MCF 10A (cell line): Measurements from ENCODE around the gene EGFL7. TPM values are rescaled to one million over a fixed set of nuclear protein-coding genes. Genes with fewer than 3 reads are reported as not detected.

Source experiments
- BruUV-seq: library from RNA; stranded (reverse); fragments of 400-500 nt; replicated peaks from 2 replicates; lab custom pipeline; 2021; lab: Mats Ljungman, UMichigan
- CTCF ChIA-PET: fragments of 300-600 bp; sonication (Branson Sonifier 250); formaldehyde crosslinking; extraction: SDS; loops from one replicate; lab custom pipeline; 2021; ENCODE audit warnings: antibody characterized with exemption, inconsistent platforms; lab: Yijun Ruan, JAX
- POLR2A ChIA-PET: fragments of 300-600, 350-650 bp; sonication (Branson Sonifier 250); formaldehyde crosslinking; extraction: SDS; loops from one replicate; lab custom pipeline; 2020; ENCODE audit warnings: antibody characterized with exemption, inconsistent platforms; lab: Yijun Ruan, JAX
- DNase-seq: peaks from one replicate; pipeline ENCODE4 v3.0.0-alpha.2; 2018; ENCODE audit not compliant: unreplicated experiment
- H3K27ac Mint-ChIP-seq: one replicate; pipeline ENCODE4 v1.8.0; 2022; ENCODE audit warnings: mild to moderate bottlenecking, low read depth, mixed read lengths; ENCODE audit not compliant: unreplicated experiment
- H3K27me3 Mint-ChIP-seq: one replicate; pipeline ENCODE4 v1.8.0; 2022; ENCODE audit warnings: mixed read lengths; ENCODE audit not compliant: insufficient read depth, unreplicated experiment
- H3K36me3 Mint-ChIP-seq: one replicate; pipeline ENCODE4 v1.8.0; 2022; ENCODE audit warnings: mild to moderate bottlenecking, moderate library complexity, mixed read lengths; ENCODE audit not compliant: insufficient read depth, unreplicated experiment
- H3K4me1 Mint-ChIP-seq: one replicate; pipeline ENCODE4 v1.8.0; 2022; ENCODE audit warnings: mixed read lengths; ENCODE audit not compliant: insufficient read depth, unreplicated experiment
- H3K4me3 Mint-ChIP-seq: one replicate; pipeline ENCODE4 v1.8.0; 2022; ENCODE audit warnings: mild to moderate bottlenecking, moderate library complexity, mixed read lengths; ENCODE audit not compliant: unreplicated experiment
- H3K9me3 Mint-ChIP-seq: one replicate; pipeline ENCODE4 v1.8.0; 2022; ENCODE audit warnings: mixed read lengths; ENCODE audit not compliant: unreplicated experiment
- CTCF ChIP-seq: fragments of 200-600 bp; IDR thresholded peaks from one replicate; pipeline ENCODE4 v1.8.0; 2022; ENCODE audit warnings: antibody characterized with exemption, mild to moderate bottlenecking; ENCODE audit not compliant: unreplicated experiment
- intact Hi-C: fragments of 100-400 bp; cut with micrococcal nuclease; formaldehyde crosslinking; loops from 2 replicates; pipeline ENCODE4 v1.14.1; 2022
- total RNA-seq: library from RNA; stranded (reverse); gene quantifications from 2 replicates; pipeline ENCODE4 v1.2.3, GENCODE V29; 2022

Gene EGFL7
- total RNA-seq, 1 experiment from 2014 or later: 3.9 TPM

- Mint-ChIP-seq H3K4me3 (no peak overlapping the region), H3K9me3 (no peaks in the 10 kb centered on the region), H3K27ac (no peak overlapping the region), H3K27me3 (peaks cover 19% of the 10 kb centered on the region), H3K36me3 (no peaks in the 10 kb centered on the region), H3K4me1 (no peaks in the 10 kb centered on the region)
- no TSS peak for BruUV-seq
- POLR2A ChIA-PET: interaction anchor here (1.0 to 1.5 kb wide), 2 partner anchors 8 to 158 kb away, joined by 3 to 4 read pairs; no protein-coding TSS in a partner anchor
- intact Hi-C loops: loop anchor here (1.0 to 5.0 kb wide), 3 partner anchors 49 to 306 kb away; no protein-coding TSS in a partner anchor
- no peak for DNase-seq
- CTCF ChIA-PET: interaction anchor here (0.6 to 2.5 kb wide), 7 partner anchors 12 to 159 kb away, joined by 3 to 10 read pairs (median 3); no protein-coding TSS in a partner anchor
- TF ChIP-seq CTCF: no peak
Measured at GRCh38 chr9:136643596-136644342, 18.9 kb upstream of the EGFL7 start.

- TF ChIP-seq CTCF: no peak
- BruUV-seq: no TSS peak
- CTCF ChIA-PET: interaction anchor here (0.6 to 2.5 kb wide), 8 partner anchors 13 to 160 kb away, joined by 3 to 10 read pairs (median 4); no protein-coding TSS in a partner anchor
- DNase-seq: peak; percentile 67
- no peak overlapping the region for H3K27ac Mint-ChIP-seq
- no peaks in the 10 kb centered on the region for H3K36me3 Mint-ChIP-seq
- POLR2A ChIA-PET: interaction anchor here (1.0 kb wide), 1 partner anchor 9 kb away, joined by 4 read pairs; no protein-coding TSS in a partner anchor
- H3K4me3 Mint-ChIP-seq: no peak overlapping the region
- H3K27me3 Mint-ChIP-seq: peaks cover 19% of the 10 kb centered on the region
- no peaks in the 10 kb centered on the region for H3K4me1 Mint-ChIP-seq
- intact Hi-C loops: loop anchor here (1.0 to 5.0 kb wide), 3 partner anchors 48 to 307 kb away; no protein-coding TSS in a partner anchor
- H3K9me3 Mint-ChIP-seq: no peaks in the 10 kb centered on the region
Measured at GRCh38 chr9:136644343-136644592, 18.4 kb upstream of the EGFL7 start.

GRCh38 chr9:136644593-136645351 lies 17.9 kb upstream of the EGFL7 start:
- peak; percentile 96 for TF ChIP-seq CTCF
- Mint-ChIP-seq H3K27me3 (peaks cover 15% of the 10 kb centered on the region), H3K4me3 (no peak overlapping the region), H3K9me3 (no peaks in the 10 kb centered on the region), H3K27ac (no peak overlapping the region), H3K36me3 (no peaks in the 10 kb centered on the region), H3K4me1 (no peaks in the 10 kb centered on the region)
- no TSS peak for BruUV-seq
- ChIA-PET POLR2A (interaction anchor here (1.0 kb wide), 1 partner anchor 9 kb away, joined by 4 read pairs; no protein-coding TSS in a partner anchor), CTCF (interaction anchor here (0.6 to 2.5 kb wide), 9 partner anchors 10 to 326 kb away, joined by 3 to 10 read pairs (median 7); no protein-coding TSS in a partner anchor)
- intact Hi-C loops: loop anchor here (1.0 to 5.0 kb wide), 3 partner anchors 48 to 307 kb away; no protein-coding TSS in a partner anchor
- no peak for DNase-seq
